Breast epithelium (tissue), 3 donors: ENCODE data around the gene COX18.

Experiments
- CTCF ChIP-seq, 3 donors: fragments of 450-650 bp; IDR thresholded peaks; one replicate each; pipeline ENCODE4 v1.5.1; 2016 to 2017; ENCODE audit warnings: antibody characterized with exemption in 3 of 3, mild to moderate bottlenecking in 3 of 3, moderate library complexity in 3 of 3
- POLR2A ChIP-seq: fragments of 450-650 bp; IDR thresholded peaks from one replicate; pipeline ENCODE4 v1.6.1; 2016; ENCODE audit warnings: antibody characterized with exemption, mild to moderate bottlenecking, moderate library complexity

DNA sequence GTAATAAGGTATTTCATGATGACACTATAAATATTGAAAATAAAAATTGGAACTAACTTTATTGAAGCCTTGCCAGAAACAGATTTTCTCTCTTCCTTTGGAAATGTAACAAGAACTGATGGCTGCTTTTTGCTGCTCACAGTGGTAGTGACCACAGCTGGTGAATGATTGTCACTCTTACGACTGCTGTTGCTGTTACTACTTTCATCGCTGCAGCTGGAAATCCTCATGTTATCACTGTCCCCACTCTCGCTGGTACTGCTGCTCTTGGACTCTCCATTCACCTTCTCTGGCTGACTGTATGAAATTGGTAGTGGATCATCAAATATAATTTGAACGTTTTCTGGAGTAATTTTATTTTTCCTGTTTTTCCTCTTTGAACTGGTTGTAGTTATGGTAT, 28.5 kb upstream of the COX18 start:
- no peak for TF ChIP-seq CTCF (IDR thresholded peaks at IDR 0.05)
- TF ChIP-seq POLR2A = no peak
